HG03354 (cell line): ENCODE data around the gene CRBN.

ENCODE experiments used
- ATAC-seq: cut with Tn5 transposase; IDR thresholded peaks from one replicate; pipeline ENCODE4 v1.9.1; 2021; ENCODE audit warnings: mild to moderate bottlenecking; ENCODE audit not compliant: unreplicated experiment, poor library complexity, severe bottlenecking

The CRBN gene

DNA sequence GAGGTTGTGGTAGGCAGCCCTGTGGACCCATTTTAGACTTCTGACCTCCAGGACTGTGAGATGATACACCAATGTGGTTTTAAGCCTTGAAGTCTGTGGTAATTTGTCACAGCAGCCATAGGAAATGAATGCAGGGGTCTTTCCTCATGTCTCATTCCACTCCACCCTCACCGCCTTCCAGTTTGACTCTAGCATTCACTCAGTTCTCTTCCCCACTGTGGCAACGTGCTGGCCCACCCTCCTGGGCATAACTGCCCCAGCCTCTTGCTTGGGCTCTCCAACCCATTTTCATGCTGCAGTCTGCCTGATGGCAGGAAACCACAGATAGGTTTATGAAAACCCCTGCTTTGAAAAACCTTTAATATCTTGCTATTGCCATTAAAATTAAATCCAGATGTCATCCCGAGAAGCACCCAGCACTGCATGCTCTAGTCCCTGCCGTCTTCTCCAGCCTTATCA lies 60.1 kb downstream of the CRBN start:
- no peak for ATAC-seq

DNA sequence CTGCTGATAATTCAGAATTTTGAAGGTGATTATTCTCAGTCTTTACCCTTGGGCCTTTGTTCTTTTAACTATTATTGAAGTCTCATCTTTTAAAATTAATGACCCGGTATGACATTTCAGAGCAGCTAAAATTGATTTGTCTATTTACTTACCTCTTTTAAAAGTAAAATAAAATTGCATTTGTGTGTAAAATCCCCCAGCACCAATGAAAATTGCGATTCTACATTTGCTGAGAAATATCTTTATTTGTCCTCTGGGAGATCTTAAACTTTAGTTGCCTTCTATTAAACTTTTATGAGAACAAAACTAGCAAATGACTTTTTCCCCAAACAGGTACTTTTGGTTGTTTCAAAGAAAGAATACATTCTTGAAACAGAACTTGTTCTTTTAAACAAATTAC lies 61.8 kb downstream of the CRBN start:
- ATAC-seq = no peak

DNA sequence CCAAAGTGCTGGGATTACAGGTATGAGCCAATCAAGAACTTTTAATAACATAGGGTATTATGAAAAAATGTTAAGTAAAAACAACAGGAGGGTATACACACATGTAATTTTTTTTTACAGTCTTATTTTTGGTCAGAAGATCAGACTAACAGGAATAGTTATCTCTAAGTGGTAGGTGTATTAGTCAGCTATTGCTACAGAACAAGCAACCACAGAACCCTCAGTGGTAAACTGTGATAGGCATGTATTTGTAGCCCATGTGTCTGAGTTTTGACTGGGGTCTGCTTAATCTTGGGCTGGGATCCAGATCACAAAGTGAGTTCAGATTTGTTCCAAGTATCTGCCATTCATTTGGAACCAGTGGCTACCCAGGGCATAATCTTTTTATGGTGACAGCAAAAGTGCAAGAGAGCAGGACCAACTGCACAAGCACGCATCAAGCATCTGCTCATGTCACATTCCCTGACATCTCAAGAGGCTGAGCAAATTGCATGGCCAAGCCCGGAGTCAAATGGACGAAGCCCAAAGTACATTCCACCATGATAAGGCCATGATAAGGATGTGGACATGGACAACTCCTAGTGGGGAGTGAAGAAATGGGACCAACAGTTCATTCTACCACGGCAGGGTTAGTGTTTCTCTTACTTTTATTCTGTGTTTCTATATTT lies 66.3 kb downstream of the CRBN start:
- ATAC-seq = no peak

DNA sequence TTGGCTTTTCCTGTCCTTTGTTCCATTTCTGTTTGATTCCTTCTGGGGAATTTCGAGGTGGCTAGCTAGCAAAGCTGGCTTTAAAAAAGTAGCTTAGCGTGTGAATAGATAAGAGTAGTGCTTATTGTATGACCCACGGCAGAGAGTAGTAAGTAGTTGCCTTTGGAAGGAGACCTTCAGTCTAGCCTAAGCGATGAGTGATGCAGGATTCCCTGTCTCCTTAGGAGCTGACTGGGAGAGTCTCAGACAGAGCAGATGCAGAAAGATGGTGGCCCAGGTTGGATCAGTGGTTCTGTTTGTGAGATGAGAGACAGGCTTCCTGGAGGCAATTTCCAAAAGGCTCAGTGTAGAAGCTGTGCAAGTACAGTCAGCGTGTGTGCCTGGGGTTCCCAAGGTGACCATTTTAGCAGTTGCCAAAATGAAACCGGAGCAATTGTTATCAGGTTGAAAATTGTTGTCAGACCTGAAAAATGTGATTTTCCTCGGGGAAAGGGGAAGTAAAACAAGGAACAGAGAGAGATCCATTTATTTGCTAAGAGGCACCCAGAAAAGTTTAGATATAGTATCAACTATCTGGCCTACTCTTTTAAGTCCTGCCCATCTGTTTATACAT lies 68.6 kb downstream of the CRBN start:
- no peak for ATAC-seq

DNA sequence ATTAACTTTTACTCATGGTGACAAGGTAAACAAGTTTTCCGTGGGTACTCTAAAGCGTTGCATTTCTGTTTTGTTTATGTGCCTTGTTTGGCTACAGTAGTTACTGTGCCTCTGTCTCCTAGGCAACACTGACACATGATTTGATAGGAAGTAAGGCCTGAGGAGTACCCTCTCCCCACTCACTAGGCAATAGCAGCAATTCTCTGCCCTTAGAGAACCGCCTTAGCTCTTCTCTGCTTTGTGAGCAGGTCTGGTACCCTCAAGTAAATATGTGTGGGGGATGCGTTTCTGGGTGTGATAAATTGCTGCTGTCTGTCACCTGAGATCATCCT lies 69.2 kb downstream of the CRBN start, which contains the start of gene IL5RA:
IL5RA (minus strand) TSS at position 76 of the 332 bp plus-strand sequence. CDS start 5,390 bp downstream, outside the sequence.
- ATAC-seq = peak; percentile 78

DNA sequence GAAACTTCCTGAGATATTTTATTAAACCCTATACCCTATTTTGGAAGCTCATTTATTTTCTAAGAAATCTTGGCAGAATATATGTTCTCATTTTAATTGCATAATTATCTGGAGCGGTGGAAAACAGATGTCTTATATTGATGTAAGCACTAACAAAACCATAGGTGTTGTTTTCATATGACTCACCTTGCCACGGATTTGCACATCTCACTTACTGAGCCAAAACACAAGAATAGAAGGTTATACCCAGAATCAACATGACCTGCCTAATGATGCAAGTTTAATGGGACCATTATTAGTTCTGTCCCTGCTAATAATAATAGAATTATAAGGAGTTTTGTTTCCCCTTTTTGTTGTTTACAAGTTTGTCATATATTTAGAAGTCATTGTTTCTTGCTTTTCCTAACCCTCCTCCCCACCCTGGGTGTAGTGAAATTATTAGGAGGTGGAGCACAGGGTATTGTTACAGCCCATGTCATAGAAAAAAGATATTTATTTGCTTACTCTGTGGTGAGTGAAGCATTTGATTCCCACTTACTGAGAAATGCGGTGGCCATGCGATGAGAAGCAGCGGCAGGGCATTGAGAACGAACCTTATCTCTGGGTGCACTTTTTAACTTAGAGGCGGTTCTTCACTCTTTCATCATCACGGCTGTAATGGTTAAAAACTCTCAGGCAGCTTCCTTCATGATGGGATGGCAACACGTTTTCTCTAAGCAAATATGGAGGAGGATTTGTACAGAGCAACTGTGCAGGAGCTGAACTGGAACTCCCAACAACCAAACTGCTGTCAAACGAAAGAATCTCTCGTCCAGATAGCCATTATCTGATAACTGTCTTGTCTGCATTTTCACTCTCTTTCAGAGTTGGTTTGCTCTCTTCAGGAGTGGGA lies 69.8 kb downstream of the CRBN start:
- peak; percentile 69 for ATAC-seq

DNA sequence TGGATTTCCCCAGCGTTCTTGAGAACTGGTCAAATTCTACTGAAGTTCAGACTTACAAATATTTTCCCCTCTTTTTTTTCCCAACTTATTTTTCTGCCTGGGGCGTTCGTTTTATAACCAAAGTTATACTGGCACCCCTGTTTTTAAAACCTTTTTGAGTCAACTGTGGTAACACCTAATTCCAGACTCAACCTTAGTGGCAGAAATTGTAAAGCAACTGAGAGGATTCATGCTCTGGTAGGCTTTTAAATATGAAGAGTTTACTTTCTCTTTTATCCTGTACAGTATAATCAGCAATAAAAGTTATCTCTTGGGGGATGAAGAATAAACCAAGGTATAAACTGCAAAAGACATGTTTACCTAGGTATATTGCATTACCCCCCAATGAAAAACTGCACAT lies 71.6 kb downstream of the CRBN start:
- no peak for ATAC-seq

DNA sequence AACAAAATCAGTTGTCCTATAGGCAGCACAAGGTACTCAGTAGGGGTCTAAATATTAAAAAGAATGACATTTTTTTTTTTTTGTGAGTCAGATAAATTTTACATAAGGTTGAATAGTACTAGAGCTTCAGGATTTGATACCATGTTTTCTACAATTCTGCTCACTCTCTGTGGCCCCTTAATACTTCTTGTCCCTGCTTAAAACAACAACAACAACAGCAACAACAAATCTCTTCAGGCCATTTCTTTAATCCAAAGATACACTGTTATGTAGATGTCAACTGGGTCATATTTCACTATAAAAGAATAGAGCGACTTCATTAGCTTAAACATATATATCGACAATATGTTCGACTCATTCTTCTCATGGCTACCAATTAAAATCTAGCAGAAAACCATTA lies 72.3 kb downstream of the CRBN start:
- no peak for ATAC-seq

DNA sequence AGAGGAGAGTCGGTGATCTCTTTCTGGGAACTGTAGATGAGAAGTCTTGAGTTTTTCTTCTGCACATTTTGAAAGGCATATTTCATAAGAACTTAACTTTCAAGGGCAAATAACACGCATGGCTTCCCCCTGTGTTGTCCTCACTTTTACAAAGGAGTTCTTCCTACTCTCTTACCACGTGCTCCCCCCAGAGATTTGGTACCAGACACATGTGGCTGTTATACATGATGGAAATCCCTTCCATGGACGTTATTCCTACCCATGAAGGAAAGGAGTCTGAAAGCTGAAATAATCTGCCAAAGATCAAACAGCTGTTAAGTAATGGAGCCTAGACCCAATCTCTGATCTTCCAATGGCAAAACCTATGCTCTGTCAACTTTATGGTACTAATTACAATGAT lies 73.7 kb downstream of the CRBN start:
- no peak for ATAC-seq

DNA sequence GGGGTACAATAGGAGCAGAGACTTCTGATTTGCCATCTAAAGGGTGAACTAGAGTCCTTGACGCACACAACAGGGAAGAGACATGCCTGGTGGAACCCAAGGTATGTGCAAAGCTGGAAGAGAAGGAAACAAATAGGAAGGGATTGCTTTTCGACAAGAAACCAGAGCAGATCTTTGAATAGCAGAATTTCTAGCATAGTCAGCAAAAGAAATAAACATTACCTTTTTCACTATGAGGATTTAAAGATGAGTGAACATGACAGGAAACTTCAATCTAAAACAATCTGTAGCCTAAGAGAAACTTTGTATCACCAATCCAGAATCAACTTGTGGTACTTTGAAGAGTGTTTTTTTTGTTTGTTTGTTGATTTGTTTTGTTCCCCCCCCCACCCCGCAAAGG lies 74.2 kb downstream of the CRBN start:
- ATAC-seq = no peak

DNA sequence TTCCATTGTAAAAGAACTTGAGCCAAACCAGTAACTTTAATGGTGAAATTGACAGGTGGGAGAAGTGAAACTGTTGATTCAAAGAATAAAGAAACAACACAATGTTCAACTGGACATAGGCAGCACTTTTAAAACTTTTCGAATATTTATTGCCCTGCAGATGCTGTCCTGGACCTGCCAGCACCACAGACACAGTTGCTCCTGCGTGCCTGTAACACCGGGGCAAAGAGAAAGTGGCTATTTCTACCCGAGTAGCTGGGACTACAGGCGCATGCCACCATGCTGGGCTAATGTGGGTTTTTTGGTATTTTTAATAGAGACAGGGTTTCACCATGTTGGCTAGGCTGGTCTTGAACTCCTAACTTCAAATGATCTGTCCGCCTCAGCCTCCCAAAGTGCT lies 76.7 kb downstream of the CRBN start:
- no peak for ATAC-seq

DNA sequence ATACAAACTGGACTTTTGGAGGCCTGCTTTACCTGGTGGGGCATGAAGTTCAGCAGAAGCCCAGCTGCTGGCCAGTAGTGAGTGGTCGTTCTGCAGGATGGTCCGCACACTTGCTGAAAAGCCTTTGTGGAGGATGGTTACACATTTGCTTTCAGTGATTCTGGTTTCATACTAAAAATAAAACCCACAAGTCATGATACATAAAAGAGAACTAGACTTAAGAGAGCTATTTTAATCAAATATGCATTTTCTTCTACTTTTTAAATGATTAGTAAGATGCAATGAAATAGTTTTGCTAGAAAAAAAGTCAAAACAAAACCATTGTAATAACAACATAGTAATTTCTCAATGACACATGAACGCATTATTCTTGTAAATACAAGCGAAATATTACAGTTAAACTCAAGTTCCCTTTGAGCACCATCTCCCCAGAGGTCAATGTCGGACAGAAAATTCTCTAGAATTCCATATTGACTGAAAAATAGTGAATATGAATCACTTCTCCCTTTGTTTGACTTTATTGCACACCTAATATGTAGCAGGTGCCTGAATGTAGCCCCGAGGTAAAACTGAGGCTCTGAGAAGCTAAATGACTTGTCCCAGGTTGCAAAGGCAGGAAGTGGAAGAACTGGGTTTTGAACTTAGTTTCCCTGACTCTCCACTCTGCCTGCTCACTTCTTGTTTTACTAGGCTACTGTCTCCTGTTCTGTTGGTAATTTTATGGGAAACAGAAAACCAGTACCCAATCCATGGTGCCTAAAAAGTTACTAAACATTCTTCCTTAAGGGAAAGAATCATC lies 77.6 kb downstream of the CRBN start:
- no peak for ATAC-seq
